HG03175 (cell line): ENCODE data around the gene NTN5.
"Not testable (repeated sequence)": the region's sequence is repeated elsewhere in the genome, so short reads cannot be mapped to it uniquely, and the experiment has no call there.

Source experiments
- ATAC-seq: cut with Tn5 transposase; IDR thresholded peaks from one replicate; pipeline ENCODE4 v1.9.1; 2021; ENCODE audit warnings: mild to moderate bottlenecking, moderate library complexity; ENCODE audit not compliant: unreplicated experiment

Gene NTN5

GRCh38 chr19:48645620-48646000 lies 27.2 kb downstream of the NTN5 start:
- no peak for ATAC-seq

GRCh38 chr19:48644839-48645619 lies 27.8 kb downstream of the NTN5 start:
- ATAC-seq = no peak

- ATAC-seq = no peak
These were observed 28.5 kb downstream of the NTN5 start for GRCh38 chr19:48644355-48644754.

- ATAC-seq = no peak
These were observed 30.0 kb downstream of the NTN5 start for GRCh38 chr19:48642862-48643261.

GRCh38 chr19:48641850-48642249 lies 31.0 kb downstream of the NTN5 start:
- no peak for ATAC-seq

- ATAC-seq = no peak
These were observed 33.1 kb downstream of the NTN5 start for GRCh38 chr19:48639483-48640375.

GRCh38 chr19:48638831-48639381 lies 33.9 kb downstream of the NTN5 start:
- ATAC-seq = no peak

- peak; percentile 14 for ATAC-seq
These were observed 34.6 kb downstream of the NTN5 start for GRCh38 chr19:48637948-48638830.

- peak; percentile 69 for ATAC-seq
These were observed 35.3 kb downstream of the NTN5 start for GRCh38 chr19:48637449-48637947.

- ATAC-seq = no peak
These were observed 35.9 kb downstream of the NTN5 start, which contains the start of gene DBP for GRCh38 chr19:48636859-48637448. Gene DBP (minus strand): TSS chr19:48637379. CDS start chr19:48636994, 385 bp downstream.

GRCh38 chr19:48635966-48636858 lies 36.6 kb downstream of the NTN5 start:
- no peak for ATAC-seq

GRCh38 chr19:48635263-48635965 lies 37.4 kb downstream of the NTN5 start:
- ATAC-seq = no peak

GRCh38 chr19:48634424-48635262 lies 38.2 kb downstream of the NTN5 start:
- ATAC-seq = peak; percentile 34

GRCh38 chr19:48634036-48634342 lies 38.8 kb downstream of the NTN5 start:
- no peak for ATAC-seq

GRCh38 chr19:48633148-48634035 lies 39.4 kb downstream of the NTN5 start:
- no peak for ATAC-seq

- ATAC-seq = no peak
These were observed 40.1 kb downstream of the NTN5 start for GRCh38 chr19:48632692-48633147.

- ATAC-seq = not testable (repeated sequence)
These were observed 40.5 kb downstream of the NTN5 start for GRCh38 chr19:48632286-48632685.
